CD1c-positive myeloid dendritic cell (primary cell): ENCODE data around the gene PROB1.
"Not testable (repeated sequence)": the region's sequence is repeated elsewhere in the genome, so short reads cannot be mapped to it uniquely, and the experiment has no call there.

Experiments used
- DNase-seq: peaks from one replicate; pipeline ENCODE4 v3.0.0-alpha.2; 2016; ENCODE audit errors: extremely low spot score

Gene PROB1, protein sequence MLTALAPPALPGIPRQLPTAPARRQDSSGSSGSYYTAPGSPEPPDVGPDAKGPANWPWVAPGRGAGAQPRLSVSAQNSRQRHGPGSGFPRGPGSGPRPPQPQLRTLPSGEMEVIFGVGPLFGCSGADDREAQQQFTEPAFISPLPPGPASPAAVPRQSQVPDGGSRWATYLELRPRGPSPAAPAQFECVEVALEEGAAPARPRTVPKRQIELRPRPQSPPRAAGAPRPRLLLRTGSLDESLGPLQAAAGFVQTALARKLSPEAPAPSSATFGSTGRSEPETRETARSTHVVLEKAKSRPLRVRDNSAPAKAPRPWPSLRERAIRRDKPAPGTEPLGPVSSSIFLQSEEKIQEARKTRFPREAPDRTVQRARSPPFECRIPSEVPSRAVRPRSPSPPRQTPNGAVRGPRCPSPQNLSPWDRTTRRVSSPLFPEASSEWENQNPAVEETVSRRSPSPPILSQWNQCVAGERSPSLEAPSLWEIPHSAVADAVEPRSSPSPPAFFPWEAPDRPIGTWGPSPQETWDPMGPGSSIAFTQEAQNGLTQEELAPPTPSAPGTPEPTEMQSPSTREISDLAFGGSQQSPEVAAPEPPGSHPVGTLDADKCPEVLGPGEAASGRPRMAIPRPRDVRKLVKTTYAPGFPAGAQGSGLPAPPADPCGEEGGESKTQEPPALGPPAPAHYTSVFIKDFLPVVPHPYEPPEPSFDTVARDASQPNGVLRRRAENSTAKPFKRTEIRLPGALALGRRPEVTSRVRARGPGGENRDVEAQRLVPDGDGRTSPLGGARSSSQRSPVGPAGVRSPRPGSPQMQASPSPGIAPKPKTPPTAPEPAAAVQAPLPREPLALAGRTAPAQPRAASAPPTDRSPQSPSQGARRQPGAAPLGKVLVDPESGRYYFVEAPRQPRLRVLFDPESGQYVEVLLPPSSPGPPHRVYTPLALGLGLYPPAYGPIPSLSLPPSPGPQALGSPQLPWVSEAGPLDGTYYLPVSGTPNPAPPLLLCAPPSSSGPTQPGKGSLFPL

DNA sequence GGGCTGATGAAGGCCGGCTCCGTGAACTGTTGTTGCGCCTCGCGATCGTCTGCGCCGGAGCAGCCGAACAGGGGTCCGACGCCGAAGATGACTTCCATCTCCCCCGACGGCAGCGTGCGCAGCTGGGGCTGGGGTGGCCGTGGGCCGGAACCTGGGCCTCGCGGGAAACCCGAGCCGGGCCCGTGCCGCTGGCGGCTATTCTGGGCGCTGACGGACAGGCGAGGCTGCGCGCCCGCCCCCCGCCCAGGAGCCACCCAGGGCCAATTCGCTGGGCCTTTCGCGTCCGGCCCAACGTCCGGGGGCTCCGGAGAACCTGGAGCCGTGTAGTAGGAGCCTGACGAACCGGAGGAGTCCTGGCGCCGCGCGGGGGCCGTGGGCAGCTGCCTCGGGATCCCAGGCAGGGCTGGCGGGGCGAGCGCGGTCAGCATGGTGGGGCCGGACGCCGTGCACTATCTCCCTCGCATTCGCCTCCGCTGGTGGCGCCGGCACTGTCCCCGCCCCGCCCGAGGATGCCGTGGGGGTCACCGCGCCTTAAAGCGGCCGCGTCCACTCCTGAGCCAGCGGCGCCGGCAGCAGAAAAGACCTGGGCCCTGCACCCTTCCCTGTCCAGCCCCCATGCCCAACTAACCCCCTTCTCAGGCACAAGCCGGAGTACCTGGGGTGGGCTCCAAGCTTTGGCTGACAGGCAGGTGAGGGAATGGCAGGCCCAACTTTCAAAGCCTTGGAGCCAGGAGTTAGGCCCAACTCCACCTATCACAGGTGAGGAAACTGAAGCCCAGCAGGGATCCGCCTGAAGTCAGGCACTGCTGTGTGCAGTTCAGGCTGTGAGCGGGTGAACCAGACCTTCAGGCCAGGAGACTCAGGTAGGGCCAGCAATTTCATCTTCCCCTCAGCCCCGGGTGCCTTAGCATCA is at the start of gene PROB1:
TSS of gene PROB1 (minus strand) at position 451 of the 913 bp plus-strand sequence. CDS start at position 428, 23 bp downstream.
- DNase-seq = no peak

DNA sequence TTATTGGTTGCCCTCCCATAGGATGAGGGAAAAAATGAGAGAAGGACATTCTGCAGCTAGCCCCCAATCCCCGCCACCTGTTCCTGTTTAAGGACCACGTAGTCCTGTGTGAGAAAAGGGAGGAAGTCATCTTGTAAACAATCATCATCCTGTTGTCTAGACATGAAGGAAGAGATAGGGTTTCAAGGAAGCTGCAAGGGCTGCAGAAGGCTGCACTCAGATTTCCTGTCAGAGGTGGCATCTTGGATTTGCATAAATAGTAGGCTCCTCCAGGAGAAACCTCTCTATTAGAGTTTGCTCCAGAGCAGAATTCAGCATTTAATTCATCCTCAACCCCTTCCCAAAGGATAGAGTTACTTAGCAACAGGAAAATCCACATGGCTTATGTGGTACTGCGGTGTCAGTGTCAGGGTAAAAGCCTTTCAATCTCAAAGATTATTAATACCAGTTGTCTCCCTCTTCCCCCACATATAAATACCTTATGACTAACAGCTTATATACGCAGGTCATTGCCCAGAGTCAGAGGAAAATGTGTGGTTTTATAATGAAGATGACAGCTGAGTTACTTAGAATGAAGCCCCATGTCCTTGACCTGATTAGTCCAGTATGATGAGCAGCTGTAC is 49.0 kb upstream of the PROB1 start:
- DNase-seq = no peak

DNA sequence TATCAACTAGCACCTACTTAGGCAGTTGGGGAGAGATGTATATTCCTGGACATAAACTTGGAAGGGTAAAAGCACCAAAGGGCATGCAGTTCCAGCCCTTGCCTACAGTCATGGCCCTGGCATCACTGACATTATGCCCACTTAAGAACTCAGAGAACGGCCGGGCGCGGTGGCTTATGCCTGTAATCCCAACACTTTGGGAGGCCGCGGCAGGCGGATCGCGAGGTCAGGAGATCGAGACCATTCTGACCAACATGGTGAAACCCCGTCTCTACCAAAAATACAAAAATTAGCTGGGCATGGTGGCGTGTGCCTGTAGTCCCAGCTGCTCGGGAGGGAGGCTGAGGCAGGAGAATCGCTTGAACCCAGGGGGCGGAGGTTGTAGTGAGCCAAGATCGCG is 45.5 kb upstream of the PROB1 start:
- not testable (repeated sequence) for DNase-seq

DNA sequence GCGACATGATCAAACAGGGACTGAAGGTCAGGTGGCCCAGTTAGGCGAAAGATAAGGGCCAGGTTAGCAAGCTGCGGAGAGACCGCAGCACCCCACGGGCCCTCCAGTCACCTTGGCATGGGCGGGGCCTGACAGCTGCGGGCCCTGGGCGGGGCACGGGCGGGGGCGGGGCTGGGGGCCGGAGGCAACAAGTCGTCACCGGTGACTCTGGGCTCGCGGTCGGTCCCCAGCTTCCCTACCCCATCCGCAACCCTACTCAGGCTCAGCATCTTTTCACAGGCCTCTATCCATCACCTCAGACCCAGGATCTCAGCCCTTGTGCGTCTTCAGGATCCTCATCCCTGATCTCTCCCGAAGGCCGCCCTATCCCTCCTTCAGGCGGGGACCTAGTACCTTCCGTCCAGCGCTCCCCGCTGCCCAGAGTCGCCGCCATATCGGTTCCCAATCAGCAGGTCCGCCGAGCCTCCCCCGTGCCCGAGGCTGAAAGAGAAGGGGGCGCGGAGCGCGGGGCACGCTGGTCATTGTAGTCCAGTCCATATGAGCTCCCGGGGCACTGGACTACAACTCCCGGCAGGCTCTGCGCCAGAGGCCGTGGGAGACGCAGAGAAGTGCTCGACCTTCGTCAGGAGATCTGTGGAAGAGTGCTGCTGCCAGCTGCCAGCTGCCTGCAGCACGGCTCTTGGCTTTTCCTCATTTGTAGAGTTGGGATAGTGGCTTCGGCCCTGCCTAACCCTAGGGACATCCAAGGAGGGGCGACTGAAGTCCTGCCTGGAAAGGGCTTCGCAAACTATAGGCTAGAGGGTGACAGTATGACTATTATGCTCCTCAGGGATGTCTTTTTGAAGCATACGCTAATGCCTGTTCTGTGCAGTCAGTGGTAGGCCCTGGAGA is 44.4 kb upstream of the PROB1 start, which contains the start of gene DNAJC18:
TSS of gene DNAJC18 (minus strand) at position 513 of the 891 bp plus-strand sequence. CDS start at position 433, 80 bp downstream.
- DNase-seq = peak; percentile 94

DNA sequence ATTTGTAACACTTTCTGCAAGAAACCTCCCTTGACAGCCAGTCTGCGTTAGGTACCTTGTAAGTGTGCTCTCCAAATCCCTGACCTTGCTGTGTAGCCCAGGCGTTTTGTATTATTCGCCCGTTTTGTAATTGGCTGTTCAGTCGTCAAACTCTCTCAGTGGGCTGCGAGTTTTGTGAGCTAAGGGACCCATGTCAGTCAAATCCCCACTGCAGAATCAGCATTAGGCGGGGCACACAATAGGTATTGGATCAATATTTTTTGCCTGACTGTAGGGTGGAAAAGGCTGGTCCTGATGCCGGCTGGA is 43.8 kb upstream of the PROB1 start:
- DNase-seq = no peak

DNA sequence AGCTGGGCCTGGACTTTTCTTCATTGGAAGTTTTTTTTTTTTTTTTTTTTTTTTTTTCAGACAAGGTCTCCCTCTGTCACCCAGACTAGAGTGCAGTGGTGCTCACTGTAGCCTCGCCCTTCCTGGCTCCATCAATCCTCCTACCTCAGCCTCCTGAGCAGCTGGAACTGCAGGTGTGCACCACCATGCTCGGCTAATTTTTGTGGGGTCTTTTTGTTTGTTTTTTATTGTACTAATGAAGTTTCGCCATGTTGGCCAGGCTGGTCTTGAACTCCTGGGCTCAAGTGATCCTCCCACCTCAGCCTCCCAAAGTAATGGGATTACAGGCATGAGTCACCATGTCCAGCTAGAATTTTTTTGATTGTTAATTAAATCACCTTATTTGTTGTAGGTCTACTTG is 40.8 kb upstream of the PROB1 start:
- no peak for DNase-seq

DNA sequence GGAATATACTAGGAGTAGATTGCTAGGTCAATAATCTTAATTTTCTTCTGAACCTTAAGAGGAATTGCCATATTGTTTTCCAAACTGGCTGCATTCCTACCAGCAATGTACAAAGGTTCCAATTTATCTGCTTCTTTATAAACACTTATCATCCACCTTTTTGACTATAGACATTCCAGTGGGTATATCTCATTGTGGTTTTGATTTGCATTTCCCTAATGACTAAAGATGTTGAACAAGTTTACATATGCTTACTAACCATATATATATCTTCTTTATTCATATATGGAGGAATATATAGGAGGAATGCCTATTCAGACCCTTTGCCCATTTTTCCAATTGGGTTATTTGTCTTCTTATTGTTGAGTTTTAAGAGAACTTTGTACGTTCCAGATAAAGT is 36.8 kb upstream of the PROB1 start:
- no peak for DNase-seq

DNA sequence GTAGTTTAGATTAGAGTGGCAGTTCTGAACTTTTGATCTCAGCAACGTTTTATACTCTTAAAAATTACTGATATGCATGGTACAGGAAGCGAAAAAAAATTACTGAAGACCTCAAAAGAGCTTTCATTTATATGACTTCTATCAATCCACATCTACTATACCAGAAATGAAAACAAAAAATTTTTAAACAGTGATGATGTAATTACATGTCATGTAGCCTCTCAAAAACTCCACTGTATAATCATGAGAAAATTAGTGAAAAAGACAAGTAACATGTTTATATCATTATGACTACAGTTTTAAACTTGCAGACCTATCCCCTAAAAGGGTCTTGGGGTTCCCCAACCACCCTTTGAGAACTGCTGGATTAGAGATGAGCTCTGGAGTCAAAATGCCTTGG is 35.1 kb upstream of the PROB1 start:
- no peak for DNase-seq

DNA sequence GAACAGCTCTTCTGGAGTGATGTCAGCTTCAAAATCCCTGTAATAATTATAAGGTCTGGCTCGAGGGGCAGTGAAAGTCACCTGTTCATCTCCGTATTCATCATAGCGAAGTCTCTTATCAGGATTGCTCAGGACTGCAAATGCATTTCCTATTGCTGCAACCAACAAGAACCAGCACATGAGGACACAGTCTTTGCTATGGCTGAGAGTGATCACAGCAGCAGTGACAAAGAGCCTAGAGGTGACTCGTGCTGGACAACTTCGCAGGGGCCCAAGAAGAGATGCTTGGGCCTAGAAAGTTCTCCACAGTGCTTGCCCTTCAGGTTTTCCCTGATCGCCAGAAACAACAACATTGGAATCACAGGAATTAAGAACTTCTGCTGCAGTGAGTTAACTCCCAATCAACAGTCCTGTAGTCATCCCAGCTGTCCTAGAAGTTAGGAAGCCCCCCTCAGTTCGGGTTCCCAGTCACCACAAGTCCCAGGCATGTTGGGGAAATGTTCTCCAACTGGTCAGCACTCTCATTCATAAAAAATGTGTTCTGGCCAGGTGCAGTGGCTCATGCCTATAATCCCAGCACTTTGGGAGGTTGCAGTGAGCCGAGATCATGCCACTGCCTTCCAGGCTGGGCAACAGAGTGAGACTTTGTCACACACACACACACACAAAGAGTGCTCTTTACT is 31.4 kb upstream of the PROB1 start:
- DNase-seq = no peak

DNA sequence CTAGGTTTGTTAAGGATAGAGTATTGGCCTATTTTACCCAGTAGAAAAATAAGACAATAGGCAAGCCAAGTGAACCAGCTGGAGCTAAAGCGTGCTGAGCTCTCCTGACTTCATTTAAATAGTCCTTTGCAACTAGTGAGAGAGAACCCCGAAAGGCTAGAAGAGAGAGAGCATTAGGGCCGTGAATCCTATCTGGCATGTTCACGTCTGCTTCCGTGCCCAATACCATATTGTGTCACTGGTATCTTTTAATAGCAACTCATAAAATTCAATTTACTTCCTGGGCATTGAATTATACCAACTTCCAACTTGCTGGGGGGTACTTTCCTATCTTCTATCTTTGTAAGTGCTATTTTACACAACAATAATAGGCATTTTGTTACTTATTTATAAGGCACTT is 30.6 kb upstream of the PROB1 start:
- DNase-seq = no peak

DNA sequence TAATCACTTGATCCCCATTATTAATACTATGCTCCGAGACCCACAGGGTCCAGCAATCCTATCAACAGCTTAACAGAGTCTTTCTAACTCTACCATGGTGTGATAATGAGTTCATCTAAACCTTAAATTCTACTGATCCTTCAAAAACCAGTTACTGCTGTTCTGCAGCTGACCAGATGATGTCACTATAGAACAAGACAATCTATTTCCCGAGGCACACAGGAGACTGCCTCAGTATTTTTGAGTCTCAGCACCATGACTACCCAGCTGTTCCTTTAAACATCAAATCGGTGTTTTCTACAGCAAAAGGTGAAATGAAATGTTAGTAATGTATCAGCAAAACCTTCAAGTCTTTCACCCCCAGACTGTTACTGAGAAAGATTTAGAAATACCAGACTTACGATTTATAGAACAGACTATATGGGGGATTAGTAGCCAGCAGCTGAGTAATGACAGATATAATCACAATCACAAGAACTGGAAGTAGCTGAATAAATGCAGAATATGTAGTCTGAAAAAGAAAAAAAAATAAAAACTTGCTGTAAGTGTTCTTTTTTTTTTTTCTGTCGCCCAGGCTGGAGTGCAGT is 27.5 kb upstream of the PROB1 start:
- DNase-seq = peak; percentile 82

DNA sequence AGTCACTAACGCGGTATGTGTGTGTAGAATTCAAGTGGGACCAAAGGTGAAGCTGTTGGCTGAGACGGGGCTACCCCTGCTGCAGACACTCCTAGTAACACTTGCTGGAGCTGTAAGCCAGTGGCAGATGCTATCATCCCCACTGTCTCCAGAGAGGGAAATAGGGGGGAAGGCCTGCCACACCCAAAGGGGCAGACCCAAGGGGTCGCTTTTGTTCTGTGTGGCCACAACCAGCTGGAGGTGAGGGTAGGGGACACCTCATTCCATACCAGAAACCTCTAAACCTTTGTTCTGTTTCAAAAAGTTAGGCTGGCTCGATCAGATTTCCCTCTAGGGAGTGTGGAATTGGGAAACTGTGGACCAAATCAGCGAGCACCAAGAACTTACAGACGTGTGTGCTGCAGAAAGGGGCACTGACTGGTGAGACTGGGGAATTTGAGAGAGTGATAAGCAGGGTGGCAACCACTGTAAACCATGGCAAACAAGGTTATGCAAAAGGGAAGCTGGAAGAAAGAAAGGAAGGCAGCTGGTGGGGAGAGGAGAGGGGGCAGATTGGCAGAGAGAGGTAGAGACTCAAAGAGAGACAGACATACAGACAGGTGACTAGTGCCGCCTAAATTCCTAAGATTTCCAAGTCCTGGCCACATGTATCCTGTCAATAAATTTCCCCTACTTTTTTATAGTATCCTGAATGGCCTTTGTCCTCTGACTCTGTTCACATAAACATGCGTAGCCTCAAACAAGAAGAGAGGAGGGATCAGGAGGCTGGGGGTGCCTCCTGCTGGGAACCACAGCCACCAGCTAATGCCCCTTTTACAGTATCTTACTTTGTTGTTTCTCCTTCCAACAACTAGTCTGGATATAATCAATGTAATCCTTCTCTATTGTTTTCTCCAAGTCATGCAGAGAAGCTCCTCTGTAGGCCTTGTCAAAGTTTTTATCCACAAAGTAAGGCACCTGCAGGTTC is 24.6 kb upstream of the PROB1 start:
- DNase-seq = no peak

DNA sequence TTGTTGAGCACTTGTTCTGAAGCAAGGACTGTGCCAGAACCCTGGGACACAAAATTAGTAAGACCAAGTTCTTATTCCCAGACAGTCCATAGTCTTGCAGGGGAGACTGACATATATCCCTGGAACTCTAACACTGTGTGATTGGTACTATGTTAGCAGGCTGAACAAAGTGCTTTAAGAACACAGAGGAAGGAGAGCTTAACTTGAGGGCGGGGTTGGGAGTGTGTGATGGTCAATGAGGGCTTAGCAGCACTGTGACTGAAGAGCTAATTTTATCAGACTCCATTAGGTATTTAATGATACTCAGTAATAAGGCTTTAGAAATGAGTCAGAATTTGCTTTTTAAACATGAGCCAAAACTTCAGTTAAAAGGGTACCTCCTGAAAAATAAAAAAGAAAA is 23.9 kb upstream of the PROB1 start:
- no peak for DNase-seq

DNA sequence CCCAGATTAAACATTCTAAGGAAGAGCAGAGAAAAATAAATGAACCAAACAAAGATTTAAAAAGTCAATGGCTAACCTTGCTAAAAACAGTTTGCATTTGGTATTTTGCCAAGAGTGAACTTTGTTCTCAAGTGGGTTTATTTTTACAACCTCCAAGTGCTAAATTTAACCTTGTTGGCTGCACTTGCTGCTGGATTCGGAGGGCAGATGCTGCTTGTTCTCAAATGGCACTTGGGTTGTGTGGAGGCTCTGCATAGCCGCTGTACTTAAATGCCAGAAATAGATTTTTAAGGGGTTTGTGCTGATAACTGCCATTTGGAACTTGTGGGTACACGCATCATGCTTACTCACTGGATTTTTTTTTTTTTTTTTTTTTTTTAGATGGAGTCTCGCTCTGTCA is 22.3 kb upstream of the PROB1 start:
- DNase-seq = no peak

DNA sequence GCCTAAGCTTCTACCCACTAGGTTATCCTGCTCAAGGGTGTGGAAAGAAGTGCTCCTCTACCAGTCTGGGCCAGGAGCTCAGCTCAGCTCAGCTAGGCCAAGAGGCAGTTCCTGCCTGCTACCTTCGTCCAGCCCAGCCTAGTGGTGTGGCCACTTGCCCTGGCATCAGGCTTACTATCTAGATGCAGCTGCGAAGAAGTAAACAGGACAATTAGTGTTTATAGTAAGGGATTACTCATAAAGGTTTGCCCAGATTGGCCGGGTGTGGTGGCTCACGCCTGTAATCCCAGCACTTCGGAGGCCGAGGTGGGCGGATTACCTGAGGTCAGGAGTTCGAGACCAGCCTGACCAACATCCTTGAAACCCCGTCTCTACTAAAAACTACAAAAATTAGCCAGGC is 21.7 kb upstream of the PROB1 start:
- no peak for DNase-seq

DNA sequence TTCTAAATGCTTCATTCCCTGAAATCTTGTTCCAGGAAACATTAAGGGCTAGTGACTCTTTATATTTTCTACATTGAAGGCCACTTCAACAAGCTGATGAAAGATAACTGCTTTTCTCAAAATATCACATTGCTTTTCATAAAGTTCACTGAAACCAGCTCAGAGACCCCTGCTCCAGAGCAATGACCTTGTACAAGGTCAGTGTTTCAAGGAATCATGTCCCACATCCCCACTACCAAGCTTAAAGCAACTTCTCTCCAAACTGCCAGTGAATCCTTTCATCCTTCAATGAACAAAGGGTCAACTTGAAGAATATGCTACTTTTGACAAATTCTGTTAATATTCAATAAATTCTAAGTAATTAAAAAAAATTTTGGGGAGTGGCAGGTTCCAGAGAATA is 21.0 kb upstream of the PROB1 start:
- DNase-seq = no peak

DNA sequence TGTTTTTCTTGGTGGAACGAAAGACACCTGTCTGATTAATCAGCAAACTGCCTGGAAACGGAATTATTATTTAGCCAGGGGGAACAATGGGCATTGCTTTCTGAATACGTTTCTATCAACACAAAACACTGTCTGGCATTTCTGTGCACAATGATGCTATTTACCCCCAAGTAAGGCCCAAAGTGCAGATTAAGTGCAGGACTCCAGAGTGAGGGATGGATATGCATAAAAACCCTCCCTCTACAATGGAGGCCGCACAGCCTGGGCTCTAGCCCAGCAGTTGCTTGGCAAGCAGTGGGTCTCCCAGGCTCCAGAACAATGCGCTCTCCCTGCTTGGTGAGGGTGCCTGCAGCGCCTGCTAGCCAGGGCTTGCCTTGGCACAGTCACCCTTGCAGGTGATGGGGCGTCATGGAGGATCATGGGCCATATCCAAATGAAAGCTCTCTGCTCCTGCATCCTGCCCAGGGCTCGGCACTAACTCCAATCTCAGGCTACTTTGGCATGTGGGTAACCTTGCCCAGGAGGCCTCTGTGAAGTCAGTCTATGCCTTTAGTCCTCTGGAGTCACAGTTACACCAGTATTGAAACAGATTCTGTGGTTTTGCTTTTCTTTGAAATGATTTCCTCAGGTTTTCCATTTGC is 20.4 kb upstream of the PROB1 start:
- no peak for DNase-seq
